HG02763 (cell line): Measurements from ENCODE around the gene DLD.
"Not testable (repeated sequence)": the region's sequence is repeated elsewhere in the genome, so short reads cannot be mapped to it uniquely, and the experiment has no call there.

Experiments
- ATAC-seq: cut with Tn5 transposase; IDR thresholded peaks from one replicate; pipeline ENCODE4 v1.9.1; 2021; ENCODE audit warnings: mild to moderate bottlenecking, moderate library complexity; ENCODE audit not compliant: unreplicated experiment

Gene DLD

DNA sequence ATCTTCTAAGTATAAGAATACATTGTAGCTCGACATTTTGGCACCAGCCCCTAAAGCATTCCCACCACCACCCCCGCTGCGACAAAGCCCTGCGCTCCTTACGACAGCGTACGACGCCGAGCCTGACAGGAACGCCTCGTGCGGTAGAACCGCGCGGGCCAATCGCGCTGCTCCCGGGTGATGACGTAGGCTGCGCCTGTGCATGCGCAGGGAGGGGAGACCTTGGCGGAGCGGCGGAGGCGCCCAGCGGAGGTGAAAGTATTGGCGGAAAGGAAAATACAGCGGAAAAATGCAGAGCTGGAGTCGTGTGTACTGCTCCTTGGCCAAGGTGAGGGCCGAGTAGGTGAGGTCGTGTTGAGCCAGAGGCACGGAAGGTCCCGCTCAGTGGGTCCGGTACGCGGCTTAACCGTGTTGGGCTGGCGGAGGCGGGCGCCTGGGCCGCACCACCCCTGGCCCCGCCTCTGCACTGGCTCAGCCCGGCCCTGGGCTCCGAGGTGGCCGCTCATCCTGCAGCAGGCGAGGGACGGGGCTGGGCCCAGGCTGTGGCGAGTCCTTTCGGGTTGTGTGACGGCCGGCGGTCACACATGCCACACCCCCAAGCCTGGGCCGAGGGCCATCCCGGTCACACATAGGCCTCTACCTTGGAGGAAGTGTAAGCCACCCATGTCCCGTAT is at the start of gene DLD:
Gene DLD, plus strand, starts transcription at position 222 of the 674 bp plus-strand sequence. Its CDS starts 68 bp downstream, at position 290.
- peak; percentile 98 for ATAC-seq

GRCh38 chr7:107842213-107842612 is 48.8 kb upstream of the DLD start:
- no peak for ATAC-seq

DNA sequence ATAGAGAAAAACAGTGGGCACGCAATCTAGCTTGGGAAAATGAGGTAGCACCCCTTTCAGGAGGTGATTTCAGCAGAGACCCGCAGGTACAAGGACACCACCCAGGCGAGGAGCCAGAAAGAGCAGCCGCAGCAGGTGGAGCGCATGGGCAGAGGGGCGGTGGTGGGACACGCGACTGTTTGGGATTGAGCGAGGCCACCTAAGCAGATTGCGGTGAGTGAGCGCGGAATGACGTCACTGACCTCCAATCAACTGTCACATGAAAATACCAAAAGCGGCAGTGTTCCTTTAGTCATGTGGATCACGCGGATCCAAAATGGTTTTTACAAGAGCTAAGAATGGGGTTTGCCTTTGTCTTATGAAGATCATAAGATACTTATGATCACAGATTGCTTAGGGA is 47.8 kb upstream of the DLD start:
- no peak for ATAC-seq

GRCh38 chr7:107846324-107846723 is 44.7 kb upstream of the DLD start:
- ATAC-seq, result no peak

- ATAC-seq, result no peak
These were observed 43.7 kb upstream of the DLD start for GRCh38 chr7:107847168-107847835.

- ATAC-seq, result not testable (repeated sequence)
These were observed 43.2 kb upstream of the DLD start for GRCh38 chr7:107847836-107848175.

DNA sequence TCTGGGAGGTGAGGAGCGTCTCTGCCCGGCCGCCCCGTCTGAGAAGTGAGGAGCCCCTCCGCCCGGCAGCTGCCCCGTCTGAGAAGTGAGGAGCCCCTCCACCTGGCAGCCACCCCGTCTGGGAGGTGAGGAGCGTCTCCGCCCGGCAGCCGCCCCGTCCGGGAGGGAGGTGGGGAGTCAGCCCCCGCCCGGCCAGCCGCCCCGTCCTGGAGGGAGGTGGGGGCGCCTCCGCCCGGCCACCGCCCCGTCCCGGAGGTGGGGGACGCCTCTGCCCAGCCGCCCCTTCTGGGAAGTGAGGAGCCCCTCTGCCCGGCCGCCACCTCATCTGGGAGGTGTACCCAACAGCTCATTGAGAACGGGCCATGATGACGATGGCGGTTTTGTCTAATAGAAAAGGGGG is 42.8 kb upstream of the DLD start:
- not testable (repeated sequence) for ATAC-seq

DNA sequence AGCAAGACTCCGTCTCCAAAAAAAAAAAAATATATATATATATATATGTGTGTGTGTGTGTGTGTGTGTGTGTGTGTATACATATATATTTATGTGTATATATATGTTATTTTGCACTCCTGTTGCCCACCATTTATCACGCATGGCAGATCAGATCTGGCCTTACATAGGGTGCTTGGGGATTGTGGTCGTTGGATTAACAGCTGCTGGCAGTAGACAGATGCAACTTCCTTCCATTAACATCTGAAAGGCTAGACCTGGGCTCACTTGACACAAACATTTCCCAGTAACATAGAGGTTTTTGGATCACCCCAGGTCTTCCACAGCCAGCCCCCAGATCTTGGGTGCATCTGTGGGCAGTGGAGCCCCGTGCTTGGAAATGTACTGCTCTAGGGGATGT is 40.8 kb upstream of the DLD start:
- no peak for ATAC-seq

DNA sequence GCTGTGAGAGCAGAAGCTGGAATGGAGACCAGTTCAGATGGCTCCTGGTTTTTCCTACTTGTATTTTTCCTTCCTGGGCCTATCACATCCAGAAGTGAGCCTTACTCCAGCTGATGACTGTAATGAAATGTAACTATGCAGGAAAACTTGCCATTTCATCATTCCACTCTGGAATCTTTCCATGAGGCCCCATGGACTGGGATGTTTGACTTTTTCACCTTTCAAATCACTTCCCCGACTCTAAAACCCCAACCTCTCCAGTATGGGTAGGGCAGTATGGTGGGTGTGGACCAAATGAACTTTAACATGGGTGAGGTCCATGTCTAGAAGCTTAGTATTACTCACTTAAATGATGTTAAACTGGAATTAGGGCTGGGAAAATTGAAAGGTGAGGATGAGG is 40.3 kb upstream of the DLD start:
- no peak for ATAC-seq

DNA sequence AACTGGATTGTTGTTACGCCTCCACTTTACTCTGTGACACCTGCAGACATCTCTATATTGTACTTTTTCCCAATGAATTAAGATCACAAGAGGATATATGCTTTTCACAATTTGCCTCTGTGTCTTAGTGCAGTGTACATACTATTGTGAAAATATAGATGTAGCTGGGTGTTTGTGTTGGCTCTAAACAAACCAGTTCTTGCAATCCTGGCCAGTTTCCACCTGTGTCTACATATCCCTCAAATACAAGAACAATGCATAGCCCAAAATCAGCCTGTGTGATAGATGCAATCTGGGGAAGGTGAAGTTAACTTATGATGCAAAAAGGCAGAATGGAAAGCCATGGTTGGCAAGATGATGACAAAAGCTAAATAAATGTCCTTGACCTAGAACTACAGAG is 36.5 kb upstream of the DLD start:
- no peak for ATAC-seq

DNA sequence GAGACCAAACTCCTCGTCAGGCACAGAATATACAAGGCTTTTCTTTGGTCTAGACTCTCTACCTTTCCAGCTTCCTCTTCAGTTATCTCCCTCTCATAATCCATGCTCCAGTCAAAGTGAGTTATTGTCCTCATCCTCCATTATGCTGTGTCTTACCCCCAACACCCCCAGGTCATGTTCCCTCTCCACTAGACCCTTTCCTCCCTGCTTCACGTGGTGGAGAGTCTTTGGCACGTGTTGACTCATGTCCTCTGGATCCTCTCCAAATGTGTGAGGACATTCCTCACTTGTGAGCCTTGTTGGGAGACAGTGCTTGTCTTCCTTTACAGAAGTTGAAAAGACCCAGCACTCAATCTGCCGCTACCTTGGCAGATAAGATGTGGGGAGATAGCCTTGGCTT is 36.0 kb upstream of the DLD start:
- ATAC-seq, result no peak

- no peak for ATAC-seq
These were observed 34.0 kb upstream of the DLD start for GRCh38 chr7:107856806-107857540.

DNA sequence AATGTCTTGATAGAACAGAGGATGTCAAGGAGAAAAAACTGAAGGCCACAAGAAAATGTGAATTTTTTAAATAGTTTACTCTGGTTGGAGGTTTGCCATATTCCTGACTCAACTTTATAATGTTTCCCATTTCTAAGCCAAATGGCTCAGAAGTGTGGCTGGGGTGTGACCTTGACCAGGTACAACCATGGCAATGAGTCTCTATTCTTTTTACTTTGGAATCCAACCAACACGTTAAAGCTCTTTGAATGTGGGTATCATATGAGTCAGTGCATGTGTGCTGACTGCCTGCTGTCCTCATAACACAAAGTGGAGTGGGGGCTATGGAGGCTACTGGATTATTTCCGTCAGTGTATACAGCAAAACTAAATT is 33.5 kb upstream of the DLD start:
- no peak for ATAC-seq

DNA sequence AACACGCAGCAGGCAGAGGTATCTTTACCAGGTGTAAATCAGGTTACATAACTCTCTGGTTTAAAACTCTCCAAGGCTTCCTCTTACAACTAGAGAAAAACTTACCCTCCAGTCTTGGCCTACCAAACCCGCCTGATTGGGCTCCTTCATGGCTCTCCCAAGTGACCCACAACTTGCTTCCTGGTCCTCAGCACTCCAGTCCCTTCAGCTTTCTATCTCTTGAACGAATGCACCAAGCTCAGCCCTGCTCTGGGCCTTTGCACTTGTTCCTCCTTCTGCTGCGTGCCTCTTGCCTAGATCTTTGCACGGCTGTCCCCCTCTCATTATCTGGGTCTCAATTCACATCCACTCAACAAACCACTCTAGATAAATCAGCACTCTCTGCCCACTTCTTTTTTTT is 32.7 kb upstream of the DLD start:
- no peak for ATAC-seq

DNA sequence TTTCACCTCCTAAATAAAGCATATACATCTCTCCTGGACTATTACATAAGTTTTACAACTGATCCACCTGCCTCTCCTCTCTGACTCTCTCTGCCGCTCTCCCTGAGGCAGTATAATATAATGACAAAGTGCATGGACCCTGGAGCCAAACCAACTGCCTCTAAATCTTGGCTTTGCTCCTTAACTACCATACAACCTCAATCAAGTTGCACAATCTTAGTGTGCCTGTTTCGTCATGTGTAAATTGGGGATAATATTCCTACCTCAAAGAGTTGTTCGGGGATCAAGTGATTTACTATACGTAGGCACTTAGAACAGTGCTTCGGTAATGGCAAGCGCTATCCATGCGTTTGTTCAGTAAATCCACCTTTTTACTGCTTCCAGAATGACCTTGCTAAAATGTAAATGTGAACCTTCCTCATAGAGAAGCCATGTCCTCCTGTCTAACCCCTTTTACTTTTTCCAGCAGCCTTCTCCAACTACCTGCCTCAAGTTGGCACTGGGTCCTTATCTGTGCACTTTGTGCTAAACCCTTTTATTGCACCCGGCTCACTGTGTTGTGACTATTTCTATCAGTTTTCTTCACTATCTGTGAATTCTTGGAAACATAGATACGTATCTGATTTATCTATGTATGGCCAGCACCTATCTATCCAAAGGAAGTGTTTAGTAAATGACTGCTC is 30.6 kb upstream of the DLD start:
- no peak for ATAC-seq

- ATAC-seq, result no peak
These were observed 29.9 kb upstream of the DLD start for GRCh38 chr7:107860981-107861652.

- ATAC-seq, result no peak
These were observed 24.8 kb upstream of the DLD start for GRCh38 chr7:107865956-107866775.

DNA sequence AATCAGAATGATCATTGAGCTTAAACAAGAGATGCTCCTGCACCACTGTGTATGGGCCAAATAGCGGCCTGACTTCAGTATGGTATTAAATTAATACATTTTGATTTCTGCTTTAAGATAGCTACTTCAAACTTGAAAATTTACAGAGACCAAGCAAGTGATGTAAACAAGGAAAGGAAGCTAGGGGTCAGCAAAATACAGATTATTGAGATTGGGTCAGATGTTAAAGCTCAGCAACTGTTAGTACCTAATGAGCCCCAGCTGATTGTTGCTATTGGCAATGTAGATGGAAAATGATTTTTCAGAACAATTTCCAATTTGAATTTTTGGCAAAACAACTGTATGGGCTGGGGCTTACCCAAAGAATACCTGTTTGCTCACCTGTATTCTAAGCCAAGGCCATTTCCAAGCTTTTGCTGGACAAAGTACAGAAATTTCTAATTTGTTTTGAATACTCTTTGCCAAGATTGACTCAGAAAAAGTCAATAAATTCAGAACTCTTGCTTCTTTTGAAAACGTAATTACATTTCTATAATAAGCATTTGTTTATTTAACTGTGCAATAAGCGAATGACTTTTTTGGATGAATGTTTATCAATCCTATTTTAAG is 23.0 kb upstream of the DLD start:
- ATAC-seq, result no peak

DNA sequence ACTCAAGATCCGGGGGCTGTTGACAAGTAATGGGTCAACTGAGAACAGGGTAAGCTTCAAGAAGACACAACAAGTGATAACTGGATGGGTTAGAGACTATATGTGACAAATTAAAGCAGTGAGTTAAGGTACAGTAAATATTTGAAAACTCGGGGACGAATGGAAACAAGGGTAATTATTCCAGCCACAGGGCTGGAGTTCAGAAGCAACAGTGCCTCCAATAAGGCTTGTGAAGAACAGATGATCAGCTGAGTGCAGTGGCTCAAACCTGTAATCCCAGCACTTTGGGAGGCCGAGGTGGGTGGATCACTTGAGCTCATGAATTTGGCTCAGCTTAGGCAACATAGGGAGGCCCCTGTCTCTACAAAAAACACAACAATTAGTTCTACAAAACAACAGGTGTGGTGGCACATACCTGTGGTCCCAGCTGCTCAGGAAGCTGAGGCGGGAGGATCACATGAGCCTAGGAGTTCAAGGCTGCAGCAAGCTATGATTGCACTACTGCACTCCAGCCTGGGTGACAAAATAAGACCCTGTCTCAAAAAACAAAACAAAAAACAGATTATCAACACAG is 20.5 kb upstream of the DLD start:
- no peak for ATAC-seq

DNA sequence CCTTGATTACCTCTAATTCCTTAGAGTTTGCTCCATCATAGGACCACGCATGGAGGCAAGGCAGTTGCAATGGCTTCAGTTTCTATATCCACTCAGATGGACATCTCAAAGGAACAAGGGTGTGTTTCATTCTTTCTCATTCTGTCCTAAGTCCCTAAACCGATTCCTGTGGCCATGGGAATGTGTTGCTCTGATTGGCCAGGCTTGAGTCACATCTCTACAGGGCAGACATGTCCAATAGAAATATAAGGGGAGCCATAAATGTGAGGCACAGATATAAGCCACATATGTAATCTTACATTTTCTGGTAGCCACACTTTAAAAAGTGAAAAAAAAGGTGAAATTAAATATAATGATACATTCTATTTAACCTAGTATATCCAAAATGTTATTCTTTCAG is 16.9 kb upstream of the DLD start:
- ATAC-seq, result no peak
